ENCODE data around the gene TEX14.
"Not testable (repeated sequence)": the region's sequence is repeated elsewhere in the genome, so short reads cannot be mapped to it uniquely, and the experiment has no call there.

The TEX14 gene

GRCh38 chr17:58658804-58659713 lies 32.8 kb downstream of the TEX14 start:
- peak; percentile 99 for DNase-seq (ENCODE audit: low read depth)

GRCh38 chr17:58657962-58658803 lies 33.7 kb downstream of the TEX14 start:
- DNase-seq (ENCODE audit: low read depth), result not testable (repeated sequence)

GRCh38 chr17:58648236-58648635 lies 43.6 kb downstream of the TEX14 start:
- no peak for DNase-seq (ENCODE audit: low read depth)

- peak; percentile 91 for DNase-seq (ENCODE audit: low read depth)
Measured at GRCh38 chr17:58643147-58643546, 48.7 kb downstream of the TEX14 start.

GRCh38 chr17:58641887-58642311 lies 49.9 kb downstream of the TEX14 start:
- DNase-seq (ENCODE audit: low read depth), result no peak

GRCh38 chr17:58640202-58640601 lies 51.6 kb downstream of the TEX14 start:
- no peak for DNase-seq (ENCODE audit: low read depth)

GRCh38 chr17:58639681-58640080 lies 52.2 kb downstream of the TEX14 start:
- no peak for DNase-seq (ENCODE audit: low read depth)

- DNase-seq (ENCODE audit: low read depth), result no peak
Measured at GRCh38 chr17:58637011-58637570, 54.8 kb downstream of the TEX14 start.

- DNase-seq (ENCODE audit: low read depth), result no peak
Measured at GRCh38 chr17:58632324-58633314, 59.2 kb downstream of the TEX14 start.

GRCh38 chr17:58631523-58632323 lies 60.1 kb downstream of the TEX14 start:
- DNase-seq (ENCODE audit: low read depth), result peak; percentile 100

- no peak for DNase-seq (ENCODE audit: low read depth)
Measured at GRCh38 chr17:58630883-58631522, 60.8 kb downstream of the TEX14 start.

- DNase-seq (ENCODE audit: low read depth), result no peak
Measured at GRCh38 chr17:58626905-58627304, 64.9 kb downstream of the TEX14 start.

- no peak for DNase-seq (ENCODE audit: low read depth)
Measured at GRCh38 chr17:58624751-58625150, 67.1 kb downstream of the TEX14 start.

GRCh38 chr17:58621174-58621573 lies 70.7 kb downstream of the TEX14 start:
- no peak for DNase-seq (ENCODE audit: low read depth)

GRCh38 chr17:58618336-58618735 lies 73.5 kb downstream of the TEX14 start:
- DNase-seq (ENCODE audit: low read depth), result no peak

- DNase-seq (ENCODE audit: low read depth), result peak; percentile 46
Measured at GRCh38 chr17:58617563-58617962, 74.3 kb downstream of the TEX14 start.

GRCh38 chr17:58615768-58616659 lies 75.8 kb downstream of the TEX14 start:
- no peak for DNase-seq (ENCODE audit: low read depth)

- no peak for DNase-seq (ENCODE audit: low read depth)
Measured at GRCh38 chr17:58614859-58615459, 76.9 kb downstream of the TEX14 start.

Data from amniotic epithelial cell (primary cell).